GM12878 (cell line): ENCODE data around the gene HBQ1. TPM values are rescaled to one million over a fixed set of nuclear protein-coding genes. Genes with fewer than 3 reads are reported as not detected.

Experiments
- ATAC-seq: fragments of 200-7000 bp; cut with Tn5 transposase; 3 replicates; pipeline ENCODE4 v1.9.1; 2020; ENCODE audit warnings: mild to moderate bottlenecking, moderate library complexity
- BruUV-seq: library from RNA; stranded (reverse); fragments of 400-500 nt; replicated peaks from 2 replicates; lab custom pipeline; 2021; lab: Mats Ljungman, UMichigan
- CTCF ChIA-PET: fragments of 300-600 bp; sonication (Branson Sonifier 250); formaldehyde crosslinking; extraction: SDS; loops from one replicate; lab custom pipeline; 2021; ENCODE audit warnings: inconsistent platforms; lab: Yijun Ruan, JAX
- POLR2A ChIA-PET: fragments of 350-600 bp; formaldehyde crosslinking; extraction: SDS; loops from one replicate; lab custom pipeline; 2021; ENCODE audit warnings: inconsistent platforms; lab: Charles Lee
- RAD21 ChIA-PET: fragments of 300-600 bp; sonication (Branson Sonifier 250); formaldehyde crosslinking; loops from one replicate; lab custom pipeline; 2023; ENCODE audit warnings: antibody characterized with exemption; ENCODE audit not compliant: unreplicated experiment; lab: Charles Lee
- SMC1A ChIA-PET: fragments of 300-600 bp; sonication (Branson Sonifier 250); formaldehyde crosslinking; loops from one replicate; lab custom pipeline; 2023; ENCODE audit not compliant: unreplicated experiment, uncharacterized antibody; lab: Charles Lee
- DNase-seq: peaks from one replicate; pipeline ENCODE4 v3.0.0-alpha.2; 2011; ENCODE audit warnings: low read depth, low spot score
- FAIRE-seq: peaks from 3 replicates; lab custom pipeline; 2011; peaks lifted over from hg19 to GRCh38; lab: Jason Lieb, UNC
- H2AFZ ChIP-seq: 2 replicates; pipeline ENCODE4 v1.6.0; 2011; ENCODE audit warnings: low read depth, low read length, control low read depth; ENCODE audit not compliant: control insufficient read depth
- H3K27ac ChIP-seq: 2 replicates; pipeline ENCODE4 v1.5.1; 2011; ENCODE audit warnings: control low read depth; ENCODE audit not compliant: control insufficient read depth, insufficient read depth
- H3K27me3 ChIP-seq, 2 experiments: replicated peaks in 1 of 2; 2 replicates each; pipeline versions ENCODE4 v1.6.0 to v1.6.1; 2011; ENCODE audit warnings: low read length in 1 of 2; ENCODE audit not compliant: control insufficient read depth in 2 of 2, insufficient read depth in 2 of 2
- H3K36me3 ChIP-seq, 2 experiments: 2 replicates each; pipeline ENCODE4 v1.5.1; 2011; ENCODE audit warnings: low read length in 1 of 2; ENCODE audit not compliant: control insufficient read depth in 2 of 2, insufficient read depth in 2 of 2
- H3K4me1 ChIP-seq: 2 replicates; pipeline ENCODE4 v1.6.1; 2011; ENCODE audit warnings: mild to moderate bottlenecking, low read length, moderate library complexity, mixed read lengths; ENCODE audit not compliant: control insufficient read depth, insufficient read depth
- H3K4me2 ChIP-seq: 2 replicates; pipeline ENCODE4 v1.6.0; 2011; ENCODE audit warnings: control low read depth; ENCODE audit not compliant: control insufficient read depth, insufficient read depth
- H3K4me3 ChIP-seq: fragments of 200-600 bp; sonication (generic); 2 replicates; pipeline ENCODE4 v1.5.1; 2016
- H3K79me2 ChIP-seq: 2 replicates; pipeline ENCODE4 v1.6.0; 2011; ENCODE audit warnings: low read length; ENCODE audit not compliant: control insufficient read depth, insufficient read depth
- H3K9ac ChIP-seq: 2 replicates; pipeline ENCODE4 v1.8.0; 2011; ENCODE audit warnings: low read length, control low read depth, mixed read lengths; ENCODE audit not compliant: control insufficient read depth, insufficient read depth
- H3K9me3 ChIP-seq: replicated peaks from 3 replicates; pipeline ENCODE4 v1.5.1; 2011; ENCODE audit warnings: mild to moderate bottlenecking, low read length; ENCODE audit not compliant: control insufficient read depth, insufficient read depth
- H4K20me1 ChIP-seq: 2 replicates; pipeline ENCODE4 v1.6.0; 2011; ENCODE audit not compliant: control insufficient read depth, insufficient read depth
- CBX5 ChIP-seq: sonication (generic); IDR thresholded peaks from 2 replicates; pipeline ENCODE4 v1.6.1; 2016; ENCODE audit warnings: low read depth, moderate library complexity, mild to moderate bottlenecking, inconsistent platforms
- FOXK2 ChIP-seq: fragments of 450-650 bp; IDR thresholded peaks from 2 replicates; pipeline ENCODE4 v1.6.1; 2017; ENCODE audit warnings: mild to moderate bottlenecking, moderate library complexity
- GATAD2B ChIP-seq: fragments of 450-650 bp; conservative IDR thresholded peaks from 2 replicates; pipeline ENCODE4 v1.6.1; 2017; ENCODE audit warnings: low read depth, mild to moderate bottlenecking, moderate library complexity
- MYB ChIP-seq: fragments of 150-350 bp; IDR thresholded peaks from 2 replicates; pipeline ENCODE4 v1.6.1; 2014; ENCODE audit warnings: mild to moderate bottlenecking, low read depth, low read length, borderline replicate concordance
- MYC ChIP-seq: IDR thresholded peaks from 2 replicates; pipeline ENCODE4 v1.6.1; 2011; ENCODE audit warnings: mild to moderate bottlenecking, low read length, moderate library complexity, inconsistent platforms; ENCODE audit not compliant: insufficient read depth, insufficient replicate concordance, insufficient read length, severe bottlenecking
- RBBP5 ChIP-seq: fragments of 200-600 bp; sonication (generic); conservative IDR thresholded peaks from 2 replicates; pipeline ENCODE4 v1.6.1; 2016
- WGBS: methylation state at CpG from one replicate; pipeline ENCODE4 v1.1.6; 2016; ENCODE audit warnings: low lambda C conversion rate; ENCODE audit not compliant: insufficient replicate concordance, insufficient coverage; ENCODE audit errors: missing lambda C conversion rate; 5-methylcytosine and 5-hydroxymethylcytosine counted together
- in situ Hi-C: fragments of 300-500 bp; cut with MboI; formaldehyde crosslinking; loops from 9 replicates; pipeline ENCODE4 v1.14.3; 2018; ENCODE audit warnings: mixed read lengths
- intact Hi-C: fragments of 100-400 bp; cut with micrococcal nuclease; formaldehyde crosslinking; loops from one replicate; pipeline ENCODE4 v1.14.2; 2022; ENCODE audit not compliant: unreplicated experiment
- polyA plus RNA-seq, 11 experiments: library from polyadenylated mRNA; depleted of rRNA in 4 of 11; unstranded in 6 of 11; stranded (reverse) in 5 of 11; fragments of >200 nt; fragmentation: Nextera tagmentation in 4 of 11; fragmentation: Illumina TruSeq in 1 of 11; extraction: Ambion mirVana in 4 of 11; extraction: Trizol in 1 of 11; gene quantifications; 1 replicate in 1 of 11; 2 replicates in 10 of 11; pipeline versions ENCODE4 v1.2.1 to v1.2.3, GENCODE V29; 2011 to 2016; ENCODE audit warnings: inconsistent platforms in 2 of 11, missing spikeins in 2 of 11, low read depth in 1 of 11
- total RNA-seq, 4 experiments: library from RNA; depleted of rRNA in 3 of 4; stranded (reverse); fragments of >200 nt in 3 of 4; fragmentation: Illumina TruSeq in 1 of 4; extraction: Trizol in 1 of 4; gene quantifications; 2 replicates each; pipeline versions ENCODE4 v1.2.1 to v1.2.3, GENCODE V29; 2013 to 2021
- TF ChIP-seq, protein P1 (sequence below): IDR thresholded peaks from 2 replicates; pipeline ENCODE4 v1.6.1; 2012; ENCODE audit warnings: low read depth, low read length, improper control_type of control experiment
- TF ChIP-seq, protein P2 (sequence below): IDR thresholded peaks from 2 replicates; pipeline ENCODE4 v1.6.1; 2012; ENCODE audit warnings: mild to moderate bottlenecking, low read depth, low read length

Gene HBQ1
- total and polyA plus RNA-seq, 10 of the 15 experiments (the other 5 are each of a cell fraction or from before 2014, with no cell fraction given), result not detected

DNA sequence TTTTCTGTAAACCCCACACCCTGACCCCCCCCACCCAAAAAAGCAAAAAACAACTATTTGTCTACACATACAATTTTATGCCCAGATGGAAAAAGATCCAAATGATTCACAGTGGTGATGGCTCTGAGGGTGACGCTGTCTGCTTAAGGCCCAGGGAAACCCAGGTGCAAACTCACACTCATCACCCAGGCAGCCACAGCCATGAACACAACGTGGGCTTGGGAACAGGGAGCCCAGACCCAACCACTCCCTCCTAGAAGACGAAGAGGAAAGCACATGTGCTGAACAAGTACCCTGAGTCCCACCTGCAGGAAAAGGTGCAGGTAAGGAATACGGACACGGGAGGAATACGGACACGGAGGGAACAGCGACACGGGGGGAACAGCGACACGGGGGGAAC, 5.4 kb downstream of the HBQ1 start:
- Histone ChIP-seq H3K9me3 (no peaks in the 10 kb centered on the region), H4K20me1 (no peaks in the 10 kb centered on the region), H3K36me3 (peaks cover 10 to 11% of the 10 kb centered on the region in 2 experiments), H3K27me3 (peaks cover 0 to 2% of the 10 kb centered on the region in 2 experiments; a peak in 2 of 4 replicates), H3K27ac (no peak overlapping the region), H3K9ac (no peak overlapping the region), H3K79me2 (no peaks in the 10 kb centered on the region), H3K4me2 (no peak overlapping the region), H3K4me3 (no peak overlapping the region), H2AFZ (no peak overlapping the region), H3K4me1 (peaks cover 8% of the 10 kb centered on the region; the same call in 1 of the 2 replicates)
- FAIRE-seq, result no peak
- WGBS, result 87% methylated on average over 11 of the region's 11 CpGs
- in situ Hi-C loops, result no loop called here
- no TSS peak for BruUV-seq
- ChIA-PET CTCF (no interaction called here), RAD21 (no interaction called here), POLR2A (no interaction called here), SMC1A (no interaction called here)
- intact Hi-C loops, result no loop called here
- TF ChIP-seq CBX5 (no peak), FOXK2 (no peak), MYB (no peak), MYC (no peak), RBBP5 (no peak), GATAD2B (no peak)
- TF ChIP-seq, protein P1, sequence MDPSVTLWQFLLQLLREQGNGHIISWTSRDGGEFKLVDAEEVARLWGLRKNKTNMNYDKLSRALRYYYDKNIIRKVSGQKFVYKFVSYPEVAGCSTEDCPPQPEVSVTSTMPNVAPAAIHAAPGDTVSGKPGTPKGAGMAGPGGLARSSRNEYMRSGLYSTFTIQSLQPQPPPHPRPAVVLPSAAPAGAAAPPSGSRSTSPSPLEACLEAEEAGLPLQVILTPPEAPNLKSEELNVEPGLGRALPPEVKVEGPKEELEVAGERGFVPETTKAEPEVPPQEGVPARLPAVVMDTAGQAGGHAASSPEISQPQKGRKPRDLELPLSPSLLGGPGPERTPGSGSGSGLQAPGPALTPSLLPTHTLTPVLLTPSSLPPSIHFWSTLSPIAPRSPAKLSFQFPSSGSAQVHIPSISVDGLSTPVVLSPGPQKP, result no peak
- TF ChIP-seq, protein P2, sequence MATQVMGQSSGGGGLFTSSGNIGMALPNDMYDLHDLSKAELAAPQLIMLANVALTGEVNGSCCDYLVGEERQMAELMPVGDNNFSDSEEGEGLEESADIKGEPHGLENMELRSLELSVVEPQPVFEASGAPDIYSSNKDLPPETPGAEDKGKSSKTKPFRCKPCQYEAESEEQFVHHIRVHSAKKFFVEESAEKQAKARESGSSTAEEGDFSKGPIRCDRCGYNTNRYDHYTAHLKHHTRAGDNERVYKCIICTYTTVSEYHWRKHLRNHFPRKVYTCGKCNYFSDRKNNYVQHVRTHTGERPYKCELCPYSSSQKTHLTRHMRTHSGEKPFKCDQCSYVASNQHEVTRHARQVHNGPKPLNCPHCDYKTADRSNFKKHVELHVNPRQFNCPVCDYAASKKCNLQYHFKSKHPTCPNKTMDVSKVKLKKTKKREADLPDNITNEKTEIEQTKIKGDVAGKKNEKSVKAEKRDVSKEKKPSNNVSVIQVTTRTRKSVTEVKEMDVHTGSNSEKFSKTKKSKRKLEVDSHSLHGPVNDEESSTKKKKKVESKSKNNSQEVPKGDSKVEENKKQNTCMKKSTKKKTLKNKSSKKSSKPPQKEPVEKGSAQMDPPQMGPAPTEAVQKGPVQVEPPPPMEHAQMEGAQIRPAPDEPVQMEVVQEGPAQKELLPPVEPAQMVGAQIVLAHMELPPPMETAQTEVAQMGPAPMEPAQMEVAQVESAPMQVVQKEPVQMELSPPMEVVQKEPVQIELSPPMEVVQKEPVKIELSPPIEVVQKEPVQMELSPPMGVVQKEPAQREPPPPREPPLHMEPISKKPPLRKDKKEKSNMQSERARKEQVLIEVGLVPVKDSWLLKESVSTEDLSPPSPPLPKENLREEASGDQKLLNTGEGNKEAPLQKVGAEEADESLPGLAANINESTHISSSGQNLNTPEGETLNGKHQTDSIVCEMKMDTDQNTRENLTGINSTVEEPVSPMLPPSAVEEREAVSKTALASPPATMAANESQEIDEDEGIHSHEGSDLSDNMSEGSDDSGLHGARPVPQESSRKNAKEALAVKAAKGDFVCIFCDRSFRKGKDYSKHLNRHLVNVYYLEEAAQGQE, result no peak
- no peak for DNase-seq
- ATAC-seq, result no peak
